Breast epithelium (tissue), 3 donors: ENCODE measurements around the gene ATP12A.

Experiments
- CTCF ChIP-seq, 3 donors: fragments of 450-650 bp; IDR thresholded peaks; one replicate each; pipeline ENCODE4 v1.5.1; 2016 to 2017; ENCODE audit warnings: antibody characterized with exemption in 3 of 3, mild to moderate bottlenecking in 3 of 3, moderate library complexity in 3 of 3
- POLR2A ChIP-seq: fragments of 450-650 bp; IDR thresholded peaks from one replicate; pipeline ENCODE4 v1.6.1; 2016; ENCODE audit warnings: antibody characterized with exemption, mild to moderate bottlenecking, moderate library complexity
- POLR2AphosphoS5 ChIP-seq, 3 donors: sonication (generic); formaldehyde crosslinking; IDR thresholded peaks; one replicate each; pipeline ENCODE4 v1.6.1; 2017; ENCODE audit warnings: antibody characterized with exemption in 3 of 3

DNA sequence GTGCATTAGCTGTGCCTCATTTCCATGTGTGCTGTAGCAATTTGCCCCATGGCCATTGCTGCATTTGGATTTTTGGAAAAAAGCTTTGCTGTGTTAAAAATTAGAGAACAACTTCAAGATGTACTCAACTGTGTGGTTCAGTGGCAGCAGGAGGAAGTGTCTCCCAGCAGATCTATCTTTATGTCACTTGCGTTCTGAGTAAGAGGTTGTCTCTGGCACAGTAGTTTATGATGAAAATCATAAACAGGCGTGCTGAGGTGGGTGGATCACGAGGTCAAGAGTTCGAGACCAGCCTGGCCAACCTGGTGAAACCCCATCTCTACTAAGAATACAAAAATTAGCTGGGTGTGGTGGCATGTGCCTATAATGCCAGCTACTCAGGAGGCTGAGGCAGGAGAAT, 54.7 kb downstream of the ATP12A start:
- TF ChIP-seq CTCF (IDR thresholded peaks at IDR 0.05) (no peak), POLR2A (no peak), POLR2AphosphoS5 (IDR thresholded peaks at IDR 0.05) (no peak)
